ENCODE results near the gene SMOC2. TPM values are rescaled to one million over a fixed set of nuclear protein-coding genes. Genes with fewer than 3 reads are reported as not detected.

SMOC2 gene, protein sequence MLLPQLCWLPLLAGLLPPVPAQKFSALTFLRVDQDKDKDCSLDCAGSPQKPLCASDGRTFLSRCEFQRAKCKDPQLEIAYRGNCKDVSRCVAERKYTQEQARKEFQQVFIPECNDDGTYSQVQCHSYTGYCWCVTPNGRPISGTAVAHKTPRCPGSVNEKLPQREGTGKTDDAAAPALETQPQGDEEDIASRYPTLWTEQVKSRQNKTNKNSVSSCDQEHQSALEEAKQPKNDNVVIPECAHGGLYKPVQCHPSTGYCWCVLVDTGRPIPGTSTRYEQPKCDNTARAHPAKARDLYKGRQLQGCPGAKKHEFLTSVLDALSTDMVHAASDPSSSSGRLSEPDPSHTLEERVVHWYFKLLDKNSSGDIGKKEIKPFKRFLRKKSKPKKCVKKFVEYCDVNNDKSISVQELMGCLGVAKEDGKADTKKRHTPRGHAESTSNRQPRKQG
- 10 to 100 TPM; 30.5 to 52.4 (median 37.9) TPM for total RNA-seq

- TF ChIP-seq CTCF (IDR thresholded peaks at IDR 0.05; ENCODE audit: low read depth), result no peak
Observed at GRCh38 chr6:168440520-168441433, at the start of gene SMOC2. Gene SMOC2, plus strand, starts transcription at chr6:168441184. Its CDS starts 187 bp downstream, at chr6:168441371.

- no peak for TF ChIP-seq CTCF (IDR thresholded peaks at IDR 0.05; ENCODE audit: low read depth)
Observed at GRCh38 chr6:168393126-168393870, 47.7 kb upstream of the SMOC2 start.

DNA sequence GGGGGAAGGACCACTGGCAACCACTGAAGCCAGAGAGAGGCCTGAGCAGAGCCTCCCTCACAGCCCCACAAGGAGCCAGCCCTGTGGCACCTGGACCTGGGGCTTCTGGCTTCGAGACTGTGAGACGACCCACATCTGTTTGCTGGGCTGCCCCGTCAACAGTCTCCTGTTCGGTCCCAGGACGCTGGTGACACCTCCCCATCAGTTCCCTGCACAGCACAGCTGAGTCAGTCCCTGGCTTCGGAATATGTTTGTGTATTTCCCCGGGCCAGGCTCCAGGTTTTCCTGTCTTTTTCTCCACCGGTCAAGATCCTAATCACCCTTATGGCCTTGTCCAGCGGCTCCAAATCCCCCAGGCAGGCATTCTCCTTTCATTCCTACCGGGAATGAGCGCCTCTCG, 46.4 kb upstream of the SMOC2 start:
- no peak for TF ChIP-seq CTCF (IDR thresholded peaks at IDR 0.05; ENCODE audit: low read depth)

DNA sequence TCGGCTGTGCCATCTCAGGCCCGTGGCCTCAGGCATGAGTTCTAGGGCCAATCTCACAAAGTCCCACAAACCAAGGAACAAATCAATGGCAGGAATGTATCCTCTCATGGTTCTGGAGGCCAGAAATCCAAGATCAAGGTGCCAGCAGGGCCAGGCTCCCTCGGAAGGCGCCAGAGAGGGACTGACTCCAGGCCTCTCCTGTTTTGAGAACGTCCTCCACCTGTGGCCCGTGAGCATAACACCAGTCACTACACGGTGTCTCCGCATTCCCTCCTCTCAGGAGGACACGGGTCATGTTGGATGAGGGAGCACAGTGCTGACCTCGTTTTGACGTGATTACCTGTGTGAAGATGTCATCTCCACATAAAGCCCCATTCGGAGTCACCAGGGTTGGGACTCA, 45.0 kb upstream of the SMOC2 start:
- TF ChIP-seq CTCF (IDR thresholded peaks at IDR 0.05; ENCODE audit: low read depth), result no peak

DNA sequence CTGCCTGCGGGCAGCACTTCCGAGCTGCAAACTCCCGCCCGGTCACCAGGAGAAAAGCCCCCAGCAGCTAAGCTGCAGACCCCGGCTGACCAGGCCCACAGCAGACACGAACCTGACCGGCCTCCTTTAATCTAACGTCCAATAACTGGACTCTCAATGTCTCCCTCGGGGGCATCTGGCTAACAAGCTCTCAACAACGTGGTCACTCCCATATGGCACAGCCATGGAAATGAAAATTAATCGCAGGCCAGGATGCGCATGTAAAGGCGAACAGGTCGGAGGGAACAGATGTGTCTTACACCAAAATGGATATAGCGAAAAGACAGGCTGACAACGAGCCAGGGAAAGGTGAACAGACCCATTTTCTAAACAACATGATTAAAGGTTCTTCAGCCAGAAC, 44.4 kb upstream of the SMOC2 start:
- no peak for TF ChIP-seq CTCF (IDR thresholded peaks at IDR 0.05; ENCODE audit: low read depth)

- TF ChIP-seq CTCF (IDR thresholded peaks at IDR 0.05; ENCODE audit: low read depth), result no peak
Observed at GRCh38 chr6:168397012-168397411, 44.0 kb upstream of the SMOC2 start.
